Measurements from ENCODE around the gene MTR.

The MTR gene

DNA sequence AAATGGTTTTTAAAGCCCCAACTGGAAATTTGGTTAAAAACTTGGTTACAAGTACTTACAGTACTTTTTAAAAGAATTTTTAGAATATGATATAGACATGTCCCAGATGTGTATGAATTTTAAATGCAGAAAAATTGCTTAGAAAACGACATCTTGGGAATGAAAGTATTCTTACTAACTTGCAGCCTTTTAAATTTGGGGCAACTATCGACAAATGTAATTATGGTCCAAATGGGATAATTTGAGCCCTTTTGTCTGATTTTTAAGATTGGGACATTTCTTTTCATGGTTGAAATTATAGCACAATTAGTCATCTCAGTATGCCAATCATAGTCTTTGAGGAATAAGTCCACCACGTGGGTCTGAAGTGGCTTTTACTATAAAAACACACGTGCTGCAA, 43.2 kb upstream of the MTR start:
- TF ChIP-seq, protein P1, sequence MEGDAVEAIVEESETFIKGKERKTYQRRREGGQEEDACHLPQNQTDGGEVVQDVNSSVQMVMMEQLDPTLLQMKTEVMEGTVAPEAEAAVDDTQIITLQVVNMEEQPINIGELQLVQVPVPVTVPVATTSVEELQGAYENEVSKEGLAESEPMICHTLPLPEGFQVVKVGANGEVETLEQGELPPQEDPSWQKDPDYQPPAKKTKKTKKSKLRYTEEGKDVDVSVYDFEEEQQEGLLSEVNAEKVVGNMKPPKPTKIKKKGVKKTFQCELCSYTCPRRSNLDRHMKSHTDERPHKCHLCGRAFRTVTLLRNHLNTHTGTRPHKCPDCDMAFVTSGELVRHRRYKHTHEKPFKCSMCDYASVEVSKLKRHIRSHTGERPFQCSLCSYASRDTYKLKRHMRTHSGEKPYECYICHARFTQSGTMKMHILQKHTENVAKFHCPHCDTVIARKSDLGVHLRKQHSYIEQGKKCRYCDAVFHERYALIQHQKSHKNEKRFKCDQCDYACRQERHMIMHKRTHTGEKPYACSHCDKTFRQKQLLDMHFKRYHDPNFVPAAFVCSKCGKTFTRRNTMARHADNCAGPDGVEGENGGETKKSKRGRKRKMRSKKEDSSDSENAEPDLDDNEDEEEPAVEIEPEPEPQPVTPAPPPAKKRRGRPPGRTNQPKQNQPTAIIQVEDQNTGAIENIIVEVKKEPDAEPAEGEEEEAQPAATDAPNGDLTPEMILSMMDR (IDR thresholded peaks at IDR 0.05; ENCODE audit: low read depth, low read length, missing control alignments): no peak
- DNase-seq (ENCODE audit: low read depth): no peak
- H3K4me3 ChIP-seq (ENCODE audit: low read depth, low read length): no peak overlapping the region

DNA sequence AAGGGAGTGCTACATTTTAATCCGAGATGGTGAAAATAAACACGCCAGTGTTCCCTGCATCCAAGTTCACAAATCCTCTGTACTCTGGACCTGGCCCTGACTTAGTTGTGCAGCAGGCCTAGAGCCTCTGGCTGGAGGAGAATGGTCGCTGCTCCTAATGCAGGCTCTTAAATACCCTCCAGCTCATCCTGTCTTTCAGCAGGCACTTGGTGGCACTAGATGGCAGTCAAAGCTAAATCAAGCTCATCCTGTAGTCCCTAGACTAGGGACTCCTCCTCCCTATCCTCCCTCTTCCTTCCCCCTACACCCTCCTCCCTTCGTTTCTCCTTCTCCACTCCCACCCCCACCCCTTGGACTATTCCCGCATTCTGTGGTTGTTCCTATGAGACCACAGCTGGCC, 41.6 kb upstream of the MTR start:
- no peak for DNase-seq (ENCODE audit: low read depth)
- TF ChIP-seq, protein P1 (IDR thresholded peaks at IDR 0.05; ENCODE audit: low read depth, low read length, missing control alignments): peak; percentile 37
- H3K4me3 ChIP-seq (ENCODE audit: low read depth, low read length): no peak overlapping the region

DNA sequence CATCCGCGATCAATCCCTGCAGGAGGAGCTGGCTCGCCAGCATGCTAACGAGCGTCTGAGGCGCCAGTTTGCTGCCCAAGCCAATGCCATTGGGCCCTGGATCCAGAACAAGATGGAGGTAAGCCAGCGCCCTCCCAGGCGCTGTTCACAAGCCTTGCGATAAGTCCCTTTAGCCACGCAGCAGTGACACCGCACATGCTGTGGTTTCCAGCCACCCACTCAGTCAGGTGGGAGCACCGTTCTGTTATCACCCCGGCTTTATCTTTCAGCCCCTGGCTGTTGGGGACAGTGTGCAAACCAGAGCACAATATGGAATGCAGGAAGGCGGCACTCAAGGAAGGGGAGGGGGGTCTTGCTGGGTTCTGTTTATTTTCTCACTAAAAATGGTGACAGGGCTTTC, 41.1 kb upstream of the MTR start:
- no peak overlapping the region for H3K4me3 ChIP-seq (ENCODE audit: low read depth, low read length)
- TF ChIP-seq, protein P1 (IDR thresholded peaks at IDR 0.05; ENCODE audit: low read depth, low read length, missing control alignments): no peak
- DNase-seq (ENCODE audit: low read depth): no peak

DNA sequence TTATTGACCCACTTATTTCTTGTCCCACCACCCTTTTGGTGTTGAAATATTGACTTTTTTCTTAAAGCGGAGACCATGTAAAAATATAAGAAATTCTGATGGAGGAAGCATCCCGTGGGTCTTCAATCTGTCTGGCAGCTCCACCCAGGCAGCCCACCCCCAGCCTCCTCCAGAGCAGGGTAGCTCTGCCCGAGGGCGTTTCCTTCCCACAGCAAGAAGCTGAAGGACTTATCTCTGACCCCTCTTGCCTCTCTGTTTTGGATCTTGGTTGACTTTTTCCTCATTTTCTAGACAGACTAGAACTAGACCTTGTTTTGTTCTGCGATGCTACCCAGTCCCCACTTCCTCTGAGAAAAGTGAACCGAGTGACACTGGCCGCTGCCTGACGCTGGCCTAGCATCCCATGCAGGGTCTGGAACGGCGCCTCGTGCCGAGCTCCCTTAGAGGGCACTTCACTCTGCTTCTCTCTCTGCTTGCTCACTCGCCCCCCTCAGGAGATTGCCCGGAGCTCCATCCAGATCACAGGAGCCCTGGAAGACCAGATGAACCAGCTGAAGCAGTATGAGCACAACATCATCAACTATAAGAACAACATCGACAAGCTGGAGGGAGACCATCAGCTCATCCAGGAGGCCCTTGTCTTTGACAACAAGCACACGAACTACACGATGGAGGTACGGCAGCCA, 40.4 kb upstream of the MTR start:
- DNase-seq (ENCODE audit: low read depth): no peak
- TF ChIP-seq, protein P1 (IDR thresholded peaks at IDR 0.05; ENCODE audit: low read depth, low read length, missing control alignments): no peak
- no peak overlapping the region for H3K4me3 ChIP-seq (ENCODE audit: low read depth, low read length)

DNA sequence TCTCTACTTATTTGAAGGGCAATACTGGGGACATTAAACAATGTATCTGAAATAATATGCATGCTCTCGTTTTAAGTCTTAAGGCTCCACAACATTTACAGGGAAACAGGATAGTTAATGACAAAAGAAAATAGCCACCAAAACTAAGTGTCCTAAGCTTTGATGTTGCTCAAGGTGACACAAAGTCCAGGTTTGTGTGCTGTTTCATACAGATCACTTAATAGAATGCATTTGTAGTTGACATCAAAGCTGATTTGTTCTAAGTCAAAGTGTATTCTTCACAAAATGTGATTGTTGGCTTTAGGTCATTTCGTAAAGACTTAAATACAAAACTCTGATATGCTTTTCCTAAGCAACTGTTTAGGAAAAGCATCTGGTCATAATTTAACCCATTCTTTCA, 37.5 kb upstream of the MTR start:
- no peak overlapping the region for H3K4me3 ChIP-seq (ENCODE audit: low read depth, low read length)

DNA sequence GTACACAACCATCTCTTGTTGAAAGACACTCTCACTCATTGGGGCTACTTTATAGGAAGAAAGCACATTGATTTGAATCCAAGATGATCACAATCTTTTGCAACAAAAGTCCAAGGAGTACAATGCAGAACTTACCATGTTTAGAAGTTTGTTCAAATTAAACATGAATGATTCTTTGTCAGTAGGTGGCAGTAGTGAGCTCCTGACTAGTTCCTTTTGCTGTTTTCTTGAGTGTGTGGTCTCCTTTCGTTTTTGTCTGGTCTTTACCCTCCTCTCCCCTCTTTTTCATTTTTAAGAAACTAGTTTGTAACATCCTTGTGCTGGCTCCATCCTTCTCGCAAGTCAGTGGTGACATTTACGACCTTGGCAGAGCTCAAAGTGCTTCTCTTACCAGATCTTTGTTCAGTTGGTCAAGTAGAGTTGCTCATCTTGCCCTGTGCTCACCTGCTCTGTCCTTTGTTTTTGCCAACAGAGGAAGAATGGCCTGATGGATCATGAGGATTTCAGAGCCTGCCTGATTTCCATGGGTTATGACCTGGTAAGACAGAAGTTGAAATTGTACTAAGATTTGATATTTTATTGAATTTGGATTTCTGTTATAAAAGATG, 35.7 kb upstream of the MTR start:
- no peak overlapping the region for H3K4me3 ChIP-seq (ENCODE audit: low read depth, low read length)
- no peak for DNase-seq (ENCODE audit: low read depth)
- TF ChIP-seq, protein P1 (IDR thresholded peaks at IDR 0.05; ENCODE audit: low read depth, low read length, missing control alignments): peak; percentile 79

More for the DNA sequence above, 37.5 kb upstream of the MTR start:
- no peak for DNase-seq (ENCODE audit: low read depth)
- TF ChIP-seq, protein P1 (IDR thresholded peaks at IDR 0.05; ENCODE audit: low read depth, low read length, missing control alignments): no peak

DNA sequence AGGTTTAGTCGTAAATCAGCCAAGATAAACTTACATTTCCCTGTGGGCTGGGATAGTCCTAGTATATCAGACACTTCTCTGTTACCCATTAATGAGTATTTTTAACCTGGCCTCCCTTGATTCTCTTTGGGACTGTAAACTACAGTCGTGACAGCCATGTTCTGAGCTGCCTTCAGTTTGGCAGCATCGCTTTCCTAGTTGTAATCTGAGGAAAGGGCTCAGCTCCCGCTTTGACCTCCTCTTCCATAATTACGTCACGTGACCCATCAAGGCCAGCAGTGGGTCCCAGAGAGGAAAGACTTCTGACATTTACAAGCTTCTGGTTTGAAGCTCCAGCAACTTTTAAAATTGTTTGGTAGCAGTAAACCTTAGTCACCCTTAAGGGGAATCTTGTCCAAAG, 34.6 kb upstream of the MTR start:
- TF ChIP-seq, protein P1 (IDR thresholded peaks at IDR 0.05; ENCODE audit: low read depth, low read length, missing control alignments): no peak
- no peak overlapping the region for H3K4me3 ChIP-seq (ENCODE audit: low read depth, low read length)
- no peak for DNase-seq (ENCODE audit: low read depth)
